Renal pelvis (tissue), 12 donors: Measurements from ENCODE around the gene MST1R. TPM values are rescaled to one million over a fixed set of nuclear protein-coding genes. Genes with fewer than 3 reads are reported as not detected.
"Not testable (repeated sequence)": the region's sequence is repeated elsewhere in the genome, so short reads cannot be mapped to it uniquely, and the experiment has no call there.

Experiments
- DNase-seq: peaks from one replicate; pipeline ENCODE4 v3.0.0-alpha.2; 2013
- long read RNA-seq, 16 experiments: transcript quantifications; one replicate each; lab custom pipeline, GENCODE V29; 2026
- polyA plus RNA-seq, 3 donors: library from polyadenylated mRNA; unstranded; fragments of 120-200 nt; gene quantifications; one replicate each; pipeline ENCODE4 v1.2.1, GENCODE V29; 2013; ENCODE audit not compliant: insufficient read length in 3 of 3

MST1R gene
- polyA plus RNA-seq = 1 to 10 TPM in 2 of 3 donors, under 1 TPM in 1; 1.00 to 1.7 (median 1.4) TPM
- long read RNA-seq, donor 1 = 0 reads
- long read RNA-seq, donor 2 = 0 reads
- long read RNA-seq, donor 3 = 0 reads
- long read RNA-seq, donor 4 = 0 reads
- long read RNA-seq, donor 5 = 0 reads
- long read RNA-seq, donor 6 = 0 reads
- long read RNA-seq, donor 7 = 0 reads
- long read RNA-seq, donor 8 = 0 reads
- long read RNA-seq, donor 9 = 0 reads
- long read RNA-seq, donor 10 = 0 reads
- long read RNA-seq, donor 11 = 0 reads
- long read RNA-seq, donor 12 = 0 reads
- long read RNA-seq, donor 13 = 0 reads
- long read RNA-seq, donor 14 = 0 reads
- long read RNA-seq, donor 15, partial matches to known transcripts = 14 of 15 reads
- long read RNA-seq, donor 15, other reads (novel, unspliced or antisense) = 0 of 15 reads
- long read RNA-seq, donor 16 = 0 reads

DNA sequence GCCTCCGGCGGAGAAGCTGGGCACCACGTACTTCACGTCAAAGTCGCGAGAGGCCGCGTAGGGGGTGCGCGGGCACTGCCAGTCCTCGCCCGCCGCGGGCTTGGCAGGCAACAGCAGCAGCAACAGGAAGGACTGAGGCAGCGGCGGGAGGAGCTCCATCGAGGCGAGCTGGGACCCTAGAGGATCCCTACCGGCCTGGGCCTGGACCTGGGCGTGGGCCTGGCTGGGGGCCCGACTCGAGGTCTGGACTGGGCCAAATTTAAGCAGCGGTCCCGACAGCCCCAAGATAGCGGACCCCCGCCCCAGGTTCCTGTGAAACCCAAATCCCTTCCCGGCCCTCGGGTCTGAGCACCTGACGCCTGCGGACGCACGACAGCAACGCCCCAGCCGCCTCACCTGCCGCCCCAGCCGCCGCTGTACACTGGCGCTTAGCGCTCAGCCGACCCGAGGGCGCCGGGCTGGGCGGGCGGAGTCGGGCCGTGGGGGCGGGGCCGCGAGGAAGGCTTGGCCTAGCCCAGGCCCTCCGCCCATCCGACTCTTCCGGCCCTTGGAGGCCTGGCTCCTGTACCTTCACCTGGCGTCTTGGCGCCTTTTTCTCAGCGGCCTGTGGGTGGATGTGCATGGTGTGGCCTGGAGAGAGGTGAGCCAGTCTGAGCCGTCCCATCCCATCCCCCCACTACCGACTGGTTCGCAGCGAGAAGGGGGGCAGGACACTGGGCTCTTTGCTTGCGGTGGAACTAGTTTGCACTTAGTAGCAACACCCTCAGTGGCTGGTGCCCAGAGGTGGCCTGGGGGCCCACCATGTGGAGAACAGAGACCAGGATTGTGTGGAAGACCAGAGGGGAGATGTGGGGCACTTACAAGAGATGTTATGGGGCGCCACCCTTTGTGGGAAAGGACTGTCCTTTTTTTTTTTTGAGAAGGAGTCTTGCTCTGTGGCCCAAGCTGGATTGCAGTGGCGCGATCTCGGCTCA is at the start of gene MST1R:
MST1R (minus strand) TSS at position 423 of the 974 bp plus-strand sequence; CDS start at position 159, 264 bp downstream.
- peak; percentile 68 for DNase-seq

DNA sequence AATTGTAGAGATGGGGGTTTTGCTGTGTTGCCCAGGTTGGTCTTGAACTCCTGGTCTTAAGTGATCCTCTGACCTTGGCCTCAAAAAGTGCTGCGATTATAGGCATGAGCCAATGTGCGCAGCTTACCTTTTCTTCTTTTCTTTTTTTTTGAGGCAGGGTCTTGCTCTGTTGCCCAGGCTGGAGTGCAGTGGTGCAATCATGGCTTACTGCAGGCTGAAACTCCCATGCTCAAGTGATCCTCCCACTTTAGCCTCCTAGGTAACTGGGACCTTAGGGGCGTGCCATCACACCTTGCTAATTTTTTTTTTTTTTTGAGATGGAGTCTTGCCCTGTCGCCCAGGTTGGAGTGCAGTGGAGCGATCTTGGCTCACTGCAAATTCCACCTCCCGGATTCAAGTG is 49.3 kb upstream of the MST1R start:
- DNase-seq = no peak

GRCh38 chr3:49942651-49943050 is 39.0 kb upstream of the MST1R start:
- no peak for DNase-seq

DNA sequence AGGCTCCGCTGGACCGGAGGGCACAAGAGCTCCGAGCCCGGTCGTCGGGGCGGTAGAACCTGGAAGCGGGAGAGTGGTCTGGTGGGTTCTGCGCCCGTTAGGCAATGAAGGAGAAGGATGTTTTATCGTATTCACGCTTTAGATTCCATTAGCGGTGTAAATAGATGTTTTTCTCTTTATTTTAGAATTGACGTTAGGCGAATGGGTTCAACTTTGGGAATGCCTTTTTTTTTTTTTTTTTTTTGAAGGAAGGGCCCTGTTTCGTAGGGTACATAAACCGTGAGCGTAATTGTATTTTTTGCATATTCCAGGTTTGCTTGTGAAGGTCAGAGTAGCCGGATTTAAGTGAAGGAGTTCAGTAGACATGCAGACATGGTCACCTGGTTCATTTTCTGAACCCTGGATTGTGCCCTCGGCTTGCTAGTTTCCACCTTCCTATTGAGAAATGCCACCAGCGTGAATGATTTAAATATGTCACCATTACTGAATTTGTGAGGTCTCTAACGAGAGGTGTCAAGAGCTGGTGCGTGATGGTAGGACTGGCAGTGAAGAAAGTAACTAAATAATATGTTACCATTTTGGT is 37.1 kb upstream of the MST1R start:
- no peak for DNase-seq

GRCh38 chr3:49939858-49940666 is 36.4 kb upstream of the MST1R start, which contains the start of gene RBM6:
Gene RBM6, plus strand, starts transcription at chr3:49940150. Its CDS starts 22,492 bp downstream, at chr3:49962642.
- DNase-seq = peak; percentile 97

DNA sequence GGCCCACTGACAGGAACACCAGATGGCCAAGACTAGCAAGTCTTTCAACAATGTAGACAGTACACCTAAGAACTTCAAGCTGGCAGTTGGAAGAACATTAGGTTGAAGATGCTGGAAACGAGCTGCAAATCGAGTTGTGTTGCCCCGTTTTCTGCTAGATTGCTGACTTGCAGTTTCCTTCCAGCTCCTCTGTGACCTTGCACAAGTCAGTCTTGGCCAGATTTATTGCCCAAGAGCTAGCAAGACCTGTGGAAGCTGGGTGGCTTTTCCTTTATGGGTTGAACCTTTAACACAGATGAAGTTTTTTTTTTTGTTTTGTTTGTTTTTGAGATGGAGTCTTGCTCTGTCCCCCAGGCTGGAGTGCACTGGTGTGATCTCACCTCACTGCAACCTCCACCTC is 33.4 kb upstream of the MST1R start:
- DNase-seq = no peak

- not testable (repeated sequence) for DNase-seq
Measured at GRCh38 chr3:49932281-49932680, 28.6 kb upstream of the MST1R start.

DNA sequence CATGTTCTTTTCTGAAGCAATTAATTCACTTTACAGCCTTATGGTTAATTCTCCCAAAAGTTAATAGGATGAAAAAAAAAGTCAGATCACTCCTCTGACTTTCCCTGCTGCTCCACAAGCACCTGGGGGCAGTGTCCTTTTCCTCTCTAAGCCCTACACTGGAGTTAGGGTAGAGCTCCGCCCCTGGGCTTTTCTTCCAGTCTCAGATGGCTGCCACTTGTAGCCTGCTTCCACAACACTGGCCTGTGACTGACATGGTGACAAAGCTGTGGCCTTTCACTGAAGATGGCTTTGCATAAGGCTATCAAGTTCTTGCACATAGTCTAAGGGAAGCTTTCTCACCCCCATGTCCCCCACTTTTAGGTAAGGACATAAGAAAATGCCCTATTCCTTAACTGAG is 27.2 kb upstream of the MST1R start:
- peak; percentile 36 for DNase-seq

DNA sequence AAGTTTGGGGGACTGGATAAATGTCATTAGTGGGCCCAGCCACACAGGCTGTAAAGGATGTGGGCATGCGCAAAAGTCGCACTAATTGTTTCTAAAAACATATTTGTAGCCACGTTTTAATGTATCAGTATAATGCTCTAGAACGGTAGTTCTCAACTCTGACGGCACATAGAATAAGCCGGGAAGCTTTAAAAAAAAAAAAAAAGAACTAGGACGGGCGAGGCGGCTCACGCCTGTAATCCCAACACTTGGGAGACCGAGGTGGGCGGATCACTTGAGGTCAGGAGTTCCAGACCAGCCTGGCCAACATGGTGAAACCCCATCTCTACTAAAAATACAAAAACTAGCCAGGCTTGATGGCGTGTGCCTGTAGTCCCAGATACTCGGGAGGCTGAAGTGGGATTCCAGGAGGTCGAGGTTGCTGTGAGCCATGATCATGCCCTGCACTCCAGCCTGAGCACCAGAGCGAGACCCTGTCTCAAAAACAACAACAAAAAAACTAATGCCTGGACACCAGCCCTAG is 26.6 kb upstream of the MST1R start:
- no peak for DNase-seq

GRCh38 chr3:49929291-49930167 is 25.9 kb upstream of the MST1R start, which contains the start of gene MON1A:
Gene MON1A, minus strand, starts transcription at chr3:49929811. Its CDS starts 16,465 bp downstream, at chr3:49913346.
- DNase-seq = peak; percentile 91

DNA sequence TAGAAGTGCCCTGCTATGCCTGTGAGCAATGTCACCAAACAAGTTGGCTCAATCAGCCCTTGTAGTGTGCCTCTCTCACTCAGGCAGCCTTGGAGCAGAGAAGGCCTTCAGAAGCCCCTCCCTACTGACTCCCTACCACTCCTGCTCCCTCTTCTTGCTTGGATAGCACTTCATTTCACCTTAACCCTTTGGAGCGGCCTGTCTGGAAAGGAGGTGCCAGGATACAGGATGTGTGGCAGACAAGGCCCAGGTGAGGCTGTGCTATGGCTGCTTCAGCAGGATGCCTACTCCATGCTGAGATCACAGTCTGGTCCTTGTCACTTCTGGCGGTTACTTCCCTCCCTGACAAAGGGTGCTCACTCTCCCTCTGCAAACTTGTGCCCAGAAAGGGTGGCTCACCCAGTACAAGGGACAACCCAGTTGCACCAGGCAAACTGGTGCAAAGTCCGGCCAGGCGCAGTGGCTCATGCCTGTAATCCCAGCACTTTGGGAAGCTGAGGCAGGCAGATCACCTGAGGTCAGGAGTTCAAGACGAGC is 24.9 kb upstream of the MST1R start:
- DNase-seq = no peak

DNA sequence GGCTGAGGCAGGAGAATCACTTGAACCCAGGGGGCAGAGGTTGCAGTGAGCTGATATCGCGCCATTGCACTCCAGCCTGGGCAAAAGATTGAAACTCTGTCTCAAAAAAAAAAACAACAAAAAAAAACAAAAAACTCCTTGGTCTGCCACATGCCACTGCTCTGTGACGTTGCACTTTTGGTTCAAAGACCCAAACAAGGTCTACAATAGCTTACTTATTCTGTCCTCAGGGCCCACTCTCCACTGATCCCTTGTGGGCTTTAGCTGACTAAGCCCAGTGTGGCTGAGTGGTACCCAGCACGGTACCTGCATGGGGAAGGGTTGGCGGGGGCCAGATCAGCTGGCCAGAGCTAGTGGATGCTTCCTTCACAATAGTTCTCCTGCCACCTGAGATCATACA is 24.1 kb upstream of the MST1R start:
- no peak for DNase-seq

DNA sequence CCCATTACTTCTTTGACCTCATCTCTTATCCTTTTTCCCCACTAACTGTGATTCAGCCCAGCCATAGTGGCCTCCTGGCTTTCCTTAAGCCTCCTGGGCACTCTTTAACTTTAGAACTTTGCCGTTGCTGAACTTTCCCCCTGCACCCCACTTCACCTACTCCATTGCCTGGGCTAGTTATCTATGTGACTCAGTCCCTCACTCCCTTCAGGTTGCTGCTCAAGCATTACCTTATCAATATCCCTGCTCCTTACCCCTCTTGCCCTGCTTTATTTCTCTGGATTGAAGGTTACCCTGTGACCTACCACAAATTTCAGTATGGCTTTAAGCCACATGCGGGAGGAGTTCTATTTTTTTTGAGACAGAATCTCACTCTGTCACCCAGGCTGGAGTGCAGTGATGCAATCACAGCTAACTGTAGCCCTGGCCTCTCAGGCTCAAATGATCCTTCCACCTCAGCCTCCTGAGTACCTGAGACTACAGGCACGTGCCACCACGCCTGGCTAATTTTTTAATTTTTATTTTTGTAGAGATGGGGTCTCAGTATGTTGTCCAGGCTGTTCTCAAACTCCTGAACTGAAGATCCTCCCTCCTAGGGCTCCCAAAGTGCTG is 22.6 kb upstream of the MST1R start:
- no peak for DNase-seq

GRCh38 chr3:49925485-49925884 is 21.8 kb upstream of the MST1R start:
- no peak for DNase-seq

DNA sequence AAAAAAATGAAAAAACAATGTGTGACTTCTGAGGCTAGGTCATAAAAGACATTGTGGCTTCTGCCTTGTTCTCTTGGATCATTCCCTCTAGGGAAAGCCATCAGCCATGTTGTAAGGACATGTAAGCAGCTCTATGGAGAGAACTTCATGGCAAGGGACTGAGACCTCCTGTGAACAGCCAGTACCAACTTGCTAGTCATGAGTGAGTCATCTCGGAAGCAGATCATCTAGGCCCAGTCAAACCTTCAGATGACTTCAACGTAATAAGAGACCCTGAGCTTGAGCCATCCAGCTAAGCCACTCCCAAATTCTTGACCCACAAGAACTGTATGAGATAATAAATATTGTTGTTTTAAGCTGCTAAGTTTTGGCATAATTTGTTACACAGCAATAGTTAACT is 21.0 kb upstream of the MST1R start:
- DNase-seq = no peak

DNA sequence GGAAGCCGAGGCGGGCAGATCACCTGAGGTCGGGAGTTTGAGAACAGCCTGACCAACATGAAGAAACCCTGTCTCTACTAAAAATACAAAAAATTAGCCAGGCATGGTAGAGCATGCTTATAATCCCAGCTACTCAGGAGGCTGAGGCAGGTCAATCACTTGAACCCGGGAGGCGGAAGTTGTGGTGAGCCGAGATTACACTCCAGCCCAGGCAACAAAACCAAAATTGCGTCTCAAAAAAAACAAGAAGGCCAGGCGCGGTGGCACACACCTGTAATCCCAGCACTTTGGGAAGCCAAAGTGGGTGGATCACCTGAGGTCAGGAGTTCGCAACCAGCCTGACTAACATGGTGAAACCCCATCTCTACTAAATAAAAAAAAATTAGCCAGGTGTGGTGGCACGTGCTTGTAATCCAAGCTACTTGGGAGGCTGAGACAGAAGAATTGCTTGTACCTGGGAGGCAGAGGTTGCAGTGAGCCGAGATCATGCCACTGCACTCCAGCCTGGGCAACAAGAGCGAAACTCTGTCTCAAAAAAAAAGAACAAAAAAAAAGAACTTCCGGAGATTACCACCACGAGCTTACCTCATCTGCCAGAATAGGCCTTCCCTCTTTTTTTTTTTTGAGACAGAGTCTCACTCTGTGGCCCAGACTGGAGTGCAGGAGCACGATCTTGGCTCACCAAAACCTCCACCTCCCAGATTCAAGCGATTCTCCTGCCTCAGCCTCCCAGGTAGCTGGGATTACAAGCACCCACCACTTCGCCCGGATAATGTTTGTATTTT is 14.3 kb upstream of the MST1R start:
- DNase-seq = not testable (repeated sequence)

DNA sequence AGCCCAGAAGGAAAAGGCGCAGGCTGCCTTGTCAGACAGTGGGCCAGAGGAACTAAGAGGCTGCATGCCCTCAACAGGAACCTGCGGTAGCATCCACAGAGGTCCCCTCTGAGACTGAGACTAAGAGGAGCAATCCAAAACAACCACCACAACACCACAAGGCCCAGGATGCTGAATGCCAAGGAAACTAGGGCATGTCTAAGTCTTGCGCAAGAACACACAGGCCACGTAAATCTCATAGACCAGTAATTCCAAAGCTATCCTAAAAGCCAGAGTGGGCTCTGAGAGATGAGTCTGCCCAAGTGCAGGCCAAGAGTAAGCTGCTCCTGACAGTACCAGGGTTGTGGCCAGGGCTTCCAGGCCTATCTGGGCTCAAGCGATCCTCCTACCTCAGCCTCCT is 13.0 kb upstream of the MST1R start:
- no peak for DNase-seq

DNA sequence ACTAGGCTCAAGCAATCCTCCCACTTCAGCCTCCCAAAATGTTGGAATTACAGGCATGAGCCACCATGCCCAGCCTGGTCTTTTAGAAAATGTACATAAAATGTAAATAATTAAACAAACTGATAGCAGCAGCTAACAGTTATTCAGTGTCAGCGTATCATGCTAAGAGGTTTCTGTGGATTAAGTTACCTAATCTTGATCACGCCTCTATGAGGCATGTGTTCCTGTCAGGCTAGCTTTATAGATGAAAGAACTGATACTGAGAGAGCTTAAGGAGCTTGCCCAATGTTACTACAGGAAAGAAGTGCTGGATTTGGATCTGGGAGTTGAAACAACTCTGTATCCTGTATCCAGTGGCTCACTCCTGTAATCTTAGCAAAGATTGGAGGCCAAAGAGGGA is 11.2 kb upstream of the MST1R start:
- no peak for DNase-seq
